HCT116 (cell line): Measurements from ENCODE around the gene KRT5. TPM values are rescaled to one million over a fixed set of nuclear protein-coding genes. Genes with fewer than 3 reads are reported as not detected.

Experiments
- ATAC-seq: fragments of 200-7000 bp; cut with Tn5 transposase; 2 replicates; pipeline ENCODE4 v1.9.1; 2020; ENCODE audit warnings: mild to moderate bottlenecking, moderate library complexity
- BruUV-seq: library from RNA; stranded (reverse); fragments of 400-500 nt; replicated peaks from 2 replicates; lab custom pipeline; 2021; lab: Mats Ljungman, UMichigan
- CTCF ChIA-PET: fragments of 300-600 bp; sonication (Branson Sonifier 250); formaldehyde crosslinking; loops from one replicate; lab custom pipeline; 2021; ENCODE audit warnings: antibody characterized with exemption; lab: Charles Lee
- POLR2A ChIA-PET: fragments of 300-600, 350-600 bp; sonication (Branson Sonifier 250); formaldehyde crosslinking; loops from one replicate; lab custom pipeline; 2021; ENCODE audit warnings: antibody characterized with exemption; lab: Charles Lee
- RAD21 ChIA-PET, 2 experiments: fragments of 300-600 bp; sonication (Branson Sonifier 250); formaldehyde crosslinking; loops; one replicate each; lab custom pipeline; 2023; ENCODE audit warnings: low total read pairs in 2 of 2; ENCODE audit not compliant: uncharacterized antibody in 2 of 2, unreplicated experiment in 2 of 2, low non-redundant PET in 1 of 2; lab: Charles Lee
- DNase-seq: peaks from one replicate; pipeline ENCODE4 v3.0.0-alpha.2; 2010; ENCODE audit warnings: low read depth, low spot score
- H2AFZ ChIP-seq: fragments of 200-600 bp; shearing (Covaris generic), sonication (generic); 2 replicates; pipeline ENCODE4 v1.6.1; 2017; ENCODE audit warnings: low read depth, mixed run types, mixed read lengths, antibody characterized with exemption, low read length; ENCODE audit not compliant: poor library complexity, severe bottlenecking
- H3K27ac ChIP-seq: 2 replicates; pipeline ENCODE4 v1.5.1; 2012; ENCODE audit warnings: low read depth, low read length
- H3K27me3 ChIP-seq: fragments of 200-600 bp; sonication (generic); 2 replicates; pipeline ENCODE4 v1.6.1; 2016; ENCODE audit warnings: mixed run types, low read length, mixed read lengths; ENCODE audit not compliant: insufficient read depth
- H3K36me3 ChIP-seq, 2 experiments: fragments of 200-500 bp in 1 of 2; fragments of 200-600 bp in 1 of 2; sonication (Bioruptor generic) in 1 of 2; sonication (generic) in 1 of 2; 2 replicates each; pipeline versions ENCODE4 v1.5.1 to v1.6.1; 2014 to 2016; ENCODE audit warnings: low read length in 2 of 2, inconsistent platforms in 1 of 2, mixed read lengths in 1 of 2, mixed run types in 1 of 2; ENCODE audit not compliant: insufficient read depth in 2 of 2, control insufficient read depth in 1 of 2
- H3K4me1 ChIP-seq, 2 experiments: fragments of 200-600 bp in 1 of 2; sonication (generic) in 1 of 2; 2 replicates each; pipeline versions ENCODE4 v1.5.1 to v1.6.1; 2012 to 2017; ENCODE audit warnings: low read length in 2 of 2, inconsistent platforms in 1 of 2, mild to moderate bottlenecking in 1 of 2, mixed read lengths in 1 of 2, mixed run types in 1 of 2, moderate library complexity in 1 of 2; ENCODE audit not compliant: insufficient read depth in 2 of 2, control insufficient read depth in 1 of 2
- H3K4me2 ChIP-seq: fragments of 200-600 bp; sonication (generic); 2 replicates; pipeline ENCODE4 v1.6.1; 2017; ENCODE audit warnings: mixed run types, low read length, mixed read lengths
- H3K4me3 ChIP-seq, 2 experiments: fragments of 200-600 bp in 1 of 2; sonication (generic) in 1 of 2; replicated peaks in 1 of 2; 2 replicates each; pipeline ENCODE4 v1.5.1; 2011 to 2016; ENCODE audit warnings: low read length in 2 of 2, control low read depth in 1 of 2, low read depth in 1 of 2, mild to moderate bottlenecking in 1 of 2, mixed read lengths in 1 of 2, mixed run types in 1 of 2
- H3K79me2 ChIP-seq: fragments of 200-600 bp; sonication (generic); 2 replicates; pipeline ENCODE4 v1.6.1; 2017; ENCODE audit warnings: mild to moderate bottlenecking, mixed run types, low read length, moderate library complexity, mixed read lengths; ENCODE audit not compliant: insufficient read depth
- H3K9ac ChIP-seq: fragments of 200-600 bp; sonication (generic); 2 replicates; pipeline ENCODE4 v1.6.1; 2016; ENCODE audit warnings: low read length, mixed read lengths
- H3K9me2 ChIP-seq: fragments of 200-600 bp; sonication (generic), shearing (Covaris generic); 2 replicates; pipeline ENCODE4 v1.6.1; 2017; ENCODE audit warnings: mixed run types, mild to moderate bottlenecking, moderate library complexity; ENCODE audit not compliant: insufficient read depth
- H3K9me3 ChIP-seq, 2 experiments: fragments of 200-500 bp in 1 of 2; fragments of 200-600 bp in 1 of 2; sonication (Bioruptor generic) in 1 of 2; sonication (generic) in 1 of 2; 2 replicates each; pipeline ENCODE4 v1.6.1; 2014 to 2017; ENCODE audit warnings: low read length in 2 of 2, mixed read lengths in 2 of 2, inconsistent platforms in 1 of 2, low read depth in 1 of 2, mild to moderate bottlenecking in 1 of 2, mixed run types in 1 of 2, moderate library complexity in 1 of 2; ENCODE audit not compliant: control insufficient read depth in 1 of 2, insufficient read depth in 1 of 2
- H4K20me1 ChIP-seq: fragments of 200-600 bp; sonication (generic), shearing (Covaris generic); 2 replicates; pipeline ENCODE4 v1.6.1; 2017; ENCODE audit warnings: mixed run types, mild to moderate bottlenecking, moderate library complexity; ENCODE audit not compliant: insufficient read depth
- ATF3 ChIP-seq: IDR thresholded peaks from 2 replicates; pipeline ENCODE4 v1.6.1; 2012
- CEBPB ChIP-seq: IDR thresholded peaks from 2 replicates; pipeline ENCODE4 v1.6.1; 2012; ENCODE audit warnings: low read depth
- EZH2phosphoT487 ChIP-seq: fragments of 200-600 bp; IDR thresholded peaks from 2 replicates; pipeline ENCODE4 v1.6.1; 2018; ENCODE audit warnings: antibody characterized with exemption, borderline replicate concordance
- JUND ChIP-seq: IDR thresholded peaks from 2 replicates; pipeline ENCODE4 v1.6.1; 2012
- POLR2A ChIP-seq: IDR thresholded peaks from 2 replicates; pipeline ENCODE4 v1.7.0; 2011; ENCODE audit warnings: borderline replicate concordance; ENCODE audit not compliant: insufficient read depth, insufficient read length; ENCODE audit errors: extremely low read depth
- POLR2AphosphoS5 ChIP-seq: IDR thresholded peaks from 2 replicates; pipeline ENCODE4 v1.6.1; 2011; ENCODE audit warnings: mild to moderate bottlenecking, low read depth, low read length, moderate library complexity
- RAD21 ChIP-seq: IDR thresholded peaks from 2 replicates; pipeline ENCODE4 v1.6.1; 2012; ENCODE audit warnings: low read depth, mild to moderate bottlenecking
- SP1 ChIP-seq: IDR thresholded peaks from 2 replicates; pipeline ENCODE4 v1.6.1; 2012; ENCODE audit warnings: low read depth
- TCF7L2 ChIP-seq: IDR thresholded peaks from 2 replicates; pipeline ENCODE4 v1.7.0; 2011; ENCODE audit warnings: borderline replicate concordance, inconsistent platforms; ENCODE audit not compliant: insufficient read depth, insufficient read length; ENCODE audit errors: extremely low read depth
- ZFX ChIP-seq: fragments of 450-650 bp; IDR thresholded peaks from 2 replicates; pipeline ENCODE4 v1.6.1; 2017
- intact Hi-C: fragments of 100-400 bp; cut with micrococcal nuclease; formaldehyde crosslinking; loops from 2 replicates; pipeline ENCODE4 v1.10.0; 2022
- total RNA-seq: library from RNA; stranded (reverse); gene quantifications from one replicate; pipeline ENCODE4 v1.2.1, GENCODE V29; 2021; ENCODE audit not compliant: unreplicated experiment
- TF ChIP-seq, protein P1 (sequence below): IDR thresholded peaks from 2 replicates; pipeline ENCODE4 v1.6.1; 2011; ENCODE audit warnings: mild to moderate bottlenecking, low read length, moderate library complexity; ENCODE audit not compliant: insufficient replicate concordance; ENCODE audit errors: extremely low read depth

Gene KRT5
- total RNA-seq, 1 experiment from 2014 or later, result 0.44 TPM

GRCh38 chr12:52532636-52533035, 12.4 kb upstream of the KRT5 start:
- no TSS peak for BruUV-seq

DNA sequence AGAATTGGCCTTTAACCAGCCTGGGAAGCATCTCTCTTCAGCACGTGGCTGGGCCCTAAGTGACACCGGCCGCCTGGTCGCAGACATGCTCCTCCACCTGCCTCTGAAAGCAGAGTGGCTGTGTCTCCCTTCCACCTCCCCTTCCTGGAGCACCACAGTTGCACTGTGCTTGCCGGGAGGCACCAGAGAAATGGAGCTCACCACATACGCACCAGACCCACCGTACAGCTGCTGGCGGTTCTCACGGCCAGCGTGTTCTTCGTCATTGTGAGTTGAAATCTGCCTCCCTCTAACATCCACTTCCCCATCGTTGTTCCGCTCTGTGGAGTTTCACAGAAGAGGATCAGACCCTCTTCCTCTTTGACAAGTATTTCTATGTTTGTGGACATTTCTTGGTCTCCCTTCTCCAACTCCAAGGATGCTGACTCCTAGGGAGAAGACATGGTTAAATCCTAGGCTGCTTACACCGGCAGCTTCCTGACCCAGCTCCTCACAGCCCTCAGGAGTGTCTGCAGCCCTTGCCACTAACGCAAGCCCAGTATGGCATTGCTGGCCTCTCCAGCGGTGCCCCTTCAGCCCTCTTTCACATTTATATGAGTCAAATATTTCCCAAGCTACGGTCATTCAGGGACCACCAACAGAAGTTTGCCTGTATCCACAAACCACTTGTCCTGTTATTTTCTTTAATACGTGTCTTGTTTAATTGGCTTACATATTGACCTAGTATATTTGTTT, 11.5 kb upstream of the KRT5 start:
- no peaks in the 10 kb centered on the region for H3K9me3 ChIP-seq
- no peak overlapping the region for H3K27ac ChIP-seq
- H3K79me2 ChIP-seq, result no peaks in the 10 kb centered on the region
- TF ChIP-seq TCF7L2 (no peak), SP1 (no peak), ATF3 (no peak), CEBPB (no peak), EZH2phosphoT487 (no peak), ZFX (no peak)
- H3K27me3 ChIP-seq, result no peaks in the 10 kb centered on the region
- H3K4me1 ChIP-seq, result no peaks in the 10 kb centered on the region
- DNase-seq (no peak), ATAC-seq (no peak)
- CTCF ChIA-PET, result no interaction called here
- H3K9ac ChIP-seq, result no peak overlapping the region
- RAD21 ChIA-PET, result no interaction called here
- no peaks in the 10 kb centered on the region for H4K20me1 ChIP-seq
- intact Hi-C loops, result no loop called here
- no peak overlapping the region for H3K4me3 ChIP-seq
- no peaks in the 10 kb centered on the region for H3K9me2 ChIP-seq
- POLR2A ChIA-PET, result no interaction called here
- no peaks in the 10 kb centered on the region for H3K36me3 ChIP-seq
- no peak overlapping the region for H2AFZ ChIP-seq
- H3K4me2 ChIP-seq, result no peak overlapping the region
- BruUV-seq, result no TSS peak

More at GRCh38 chr12:52532636-52533035, 12.4 kb upstream of the KRT5 start:
- Histone ChIP-seq H3K36me3 (no peaks in the 10 kb centered on the region), H3K79me2 (no peaks in the 10 kb centered on the region), H4K20me1 (no peaks in the 10 kb centered on the region), H3K27me3 (no peaks in the 10 kb centered on the region), H3K4me2 (no peak overlapping the region), H3K9me3 (no peaks in the 10 kb centered on the region), H3K27ac (no peak overlapping the region), H3K4me1 (no peaks in the 10 kb centered on the region), H3K9me2 (no peaks in the 10 kb centered on the region), H3K4me3 (no peak overlapping the region), H2AFZ (no peak overlapping the region), H3K9ac (no peak overlapping the region)
- intact Hi-C loops, result no loop called here
- DNase-seq, result no peak
- ChIA-PET RAD21 (no interaction called here), POLR2A (no interaction called here), CTCF (interaction anchor here (0.6 kb wide), 1 partner anchor 142 kb away, joined by 4 read pairs; no protein-coding TSS in a partner anchor)
- TF ChIP-seq, protein P1, sequence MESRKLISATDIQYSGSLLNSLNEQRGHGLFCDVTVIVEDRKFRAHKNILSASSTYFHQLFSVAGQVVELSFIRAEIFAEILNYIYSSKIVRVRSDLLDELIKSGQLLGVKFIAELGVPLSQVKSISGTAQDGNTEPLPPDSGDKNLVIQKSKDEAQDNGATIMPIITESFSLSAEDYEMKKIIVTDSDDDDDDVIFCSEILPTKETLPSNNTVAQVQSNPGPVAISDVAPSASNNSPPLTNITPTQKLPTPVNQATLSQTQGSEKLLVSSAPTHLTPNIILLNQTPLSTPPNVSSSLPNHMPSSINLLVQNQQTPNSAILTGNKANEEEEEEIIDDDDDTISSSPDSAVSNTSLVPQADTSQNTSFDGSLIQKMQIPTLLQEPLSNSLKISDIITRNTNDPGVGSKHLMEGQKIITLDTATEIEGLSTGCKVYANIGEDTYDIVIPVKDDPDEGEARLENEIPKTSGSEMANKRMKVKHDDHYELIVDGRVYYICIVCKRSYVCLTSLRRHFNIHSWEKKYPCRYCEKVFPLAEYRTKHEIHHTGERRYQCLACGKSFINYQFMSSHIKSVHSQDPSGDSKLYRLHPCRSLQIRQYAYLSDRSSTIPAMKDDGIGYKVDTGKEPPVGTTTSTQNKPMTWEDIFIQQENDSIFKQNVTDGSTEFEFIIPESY, result no peak
- TF ChIP-seq JUND, result no peak
- no peak for TF ChIP-seq POLR2AphosphoS5
- no peak for TF ChIP-seq RAD21
- TF ChIP-seq POLR2A, result no peak
- TF ChIP-seq TCF7L2, result no peak
- no peak for ATAC-seq
